K562 (cell line): ENCODE data around the gene CNN3. TPM values are rescaled to one million over a fixed set of nuclear protein-coding genes. Genes with fewer than 3 reads are reported as not detected.

Experiments used
- ATAC-seq: fragments of 200-7000 bp; cut with Tn5 transposase; 3 replicates; pipeline ENCODE4 v1.9.1; 2020; ENCODE audit warnings: moderate library complexity
- BruUV-seq: library from RNA; stranded (reverse); fragments of 400-500 nt; replicated peaks from 2 replicates; lab custom pipeline; 2021; lab: Mats Ljungman, UMichigan
- CTCF ChIA-PET: fragments of 300-600 bp; formaldehyde crosslinking; extraction: SDS; loops from one replicate; lab custom pipeline; 2021; ENCODE audit warnings: low intra/inter-chr PET ratio; lab: Yijun Ruan, JAX
- POLR2A ChIA-PET: fragments of 300-600, 350-650 bp; sonication (Branson Sonifier 250); formaldehyde crosslinking; extraction: SDS; loops from one replicate; lab custom pipeline; 2021; ENCODE audit warnings: antibody characterized with exemption, inconsistent platforms; lab: Yijun Ruan, JAX
- DNase-seq, 4 experiments: peaks; one replicate each; pipeline versions ENCODE4 v3.0.0 to v3.0.0-alpha.2; 2011 to 2018; ENCODE audit warnings: low spot score in 3 of 4, mixed read lengths in 3 of 4; ENCODE audit errors: extremely low read depth in 1 of 4
- FAIRE-seq: peaks from 2 replicates; lab custom pipeline; 2011; peaks lifted over from hg19 to GRCh38; lab: Jason Lieb, UNC
- H2AFZ ChIP-seq: 2 replicates; pipeline ENCODE4 v1.6.0; 2011; ENCODE audit warnings: low read depth, low read length, control low read depth, inconsistent platforms
- H3K27ac ChIP-seq: fragments of 200-600 bp; 3 replicates; pipeline ENCODE4 v1.8.0; 2011; ENCODE audit warnings: low read depth, mild to moderate bottlenecking, control low read depth, inconsistent platforms, low read length, moderate library complexity, mixed read lengths; ENCODE audit errors: extremely low read depth
- H3K27me3 ChIP-seq, 2 experiments: fragments of 300-600 bp in 1 of 2; 2 replicates in 1 of 2; 3 replicates in 1 of 2; pipeline versions ENCODE4 v1.6.0 to v1.8.0; 2011; ENCODE audit warnings: inconsistent platforms in 2 of 2, low read length in 2 of 2, mild to moderate bottlenecking in 1 of 2, mixed read lengths in 1 of 2, moderate library complexity in 1 of 2; ENCODE audit not compliant: control insufficient read depth in 2 of 2, insufficient read depth in 2 of 2
- H3K36me3 ChIP-seq: fragments of 300-600 bp; 3 replicates; pipeline ENCODE4 v1.8.0; 2011; ENCODE audit warnings: mild to moderate bottlenecking, low read length, inconsistent platforms; ENCODE audit not compliant: control insufficient read depth, insufficient read depth
- H3K4me1 ChIP-seq, 2 experiments: fragments of 200-600 bp in 1 of 2; replicated peaks in 1 of 2; 2 replicates in 1 of 2; 3 replicates in 1 of 2; pipeline versions ENCODE4 v1.5.1 to v1.8.0; 2011; ENCODE audit warnings: inconsistent platforms in 2 of 2, low read length in 2 of 2, mild to moderate bottlenecking in 1 of 2, mixed read lengths in 1 of 2, moderate library complexity in 1 of 2; ENCODE audit not compliant: control insufficient read depth in 2 of 2, insufficient read depth in 2 of 2
- H3K4me2 ChIP-seq: 2 replicates; pipeline ENCODE4 v1.6.1; 2011; ENCODE audit warnings: low read length, control low read depth, inconsistent platforms, mixed read lengths; ENCODE audit not compliant: insufficient read depth
- H3K4me3 ChIP-seq: fragments of 200-600 bp; sonication (generic), shearing (Covaris generic); 2 replicates; pipeline ENCODE4 v1.5.1; 2016; ENCODE audit warnings: control low read depth, inconsistent platforms
- H3K79me2 ChIP-seq: fragments of 200-600 bp; 3 replicates; pipeline ENCODE4 v1.8.0; 2011; ENCODE audit warnings: low read length, inconsistent platforms; ENCODE audit not compliant: control insufficient read depth, insufficient read depth
- H3K9ac ChIP-seq, 2 experiments: 2 replicates each; pipeline versions ENCODE4 v1.6.0 to v1.6.1; 2011; ENCODE audit warnings: low read depth in 2 of 2, low read length in 2 of 2, control low read depth in 1 of 2, inconsistent platforms in 1 of 2, mild to moderate bottlenecking in 1 of 2, mixed read lengths in 1 of 2; ENCODE audit not compliant: insufficient read depth in 1 of 2
- H3K9me1 ChIP-seq: one replicate; pipeline ENCODE4 v1.6.0; 2011; ENCODE audit warnings: inconsistent platforms, mild to moderate bottlenecking, low read length, moderate library complexity; ENCODE audit not compliant: control insufficient read depth, insufficient read depth
- H3K9me3 ChIP-seq: replicated peaks from 2 replicates; pipeline ENCODE4 v1.5.1; 2011; ENCODE audit warnings: low read depth, low read length, inconsistent platforms; ENCODE audit not compliant: control insufficient read depth, insufficient read depth
- H4K20me1 ChIP-seq: replicated peaks from 2 replicates; pipeline ENCODE4 v1.6.1; 2011; ENCODE audit warnings: low read length, inconsistent platforms, mixed read lengths; ENCODE audit not compliant: control insufficient read depth, insufficient read depth
- AFF1 ChIP-seq, 2 experiments: fragments of 450-650 bp; IDR thresholded peaks; 2 replicates each; pipeline ENCODE4 v1.6.1; 2018; ENCODE audit warnings: mild to moderate bottlenecking in 2 of 2, low read depth in 1 of 2; ENCODE audit not compliant: partially characterized antibody in 2 of 2
- ASH1L ChIP-seq: fragments of 450-650 bp; IDR thresholded peaks from 2 replicates; pipeline ENCODE4 v1.6.1; 2018; ENCODE audit warnings: borderline replicate concordance, mild to moderate bottlenecking, low read depth; ENCODE audit not compliant: partially characterized antibody
- FOXA3 ChIP-seq, 2 experiments: fragments of 450-650 bp in 1 of 2; sonication (generic) in 1 of 2; formaldehyde crosslinking; IDR thresholded peaks in 1 of 2; conservative IDR thresholded peaks in 1 of 2; 2 replicates each; pipeline versions ENCODE4 v1.4.0 to v1.8.0; 2020 to 2022; ENCODE audit warnings: mild to moderate bottlenecking in 2 of 2, missing genetic modification reagents in 1 of 2
- GABPB1 ChIP-seq: sonication (generic); formaldehyde crosslinking; IDR thresholded peaks from 2 replicates; pipeline ENCODE4 v1.8.0; 2022; ENCODE audit warnings: mild to moderate bottlenecking, missing genetic modification reagents
- JUND ChIP-seq, 2 experiments: IDR thresholded peaks; 2 replicates in 1 of 2; 3 replicates in 1 of 2; pipeline ENCODE4 v1.6.1; 2011; ENCODE audit warnings: borderline replicate concordance in 2 of 2, low read depth in 2 of 2, low read length in 2 of 2, improper control_type of control experiment in 1 of 2, missing biosample characterization in 1 of 2, missing genetic modification characterization in 1 of 2, missing genetic modification reagents in 1 of 2
- LEF1 ChIP-seq: fragments of 450-650 bp; IDR thresholded peaks from 2 replicates; pipeline ENCODE4 v1.6.1; 2016; ENCODE audit warnings: mild to moderate bottlenecking
- MBD2 ChIP-seq: sonication (generic); IDR thresholded peaks from 2 replicates; pipeline ENCODE4 v1.6.1; 2016; ENCODE audit warnings: low read depth, borderline replicate concordance
- MED1 ChIP-seq: sonication (generic); formaldehyde crosslinking; IDR thresholded peaks from 2 replicates; pipeline ENCODE4 v1.8.1; 2023; ENCODE audit warnings: missing genetic modification reagents, borderline replicate concordance
- NELFE ChIP-seq: IDR thresholded peaks from 2 replicates; pipeline ENCODE4 v1.6.1; 2011; ENCODE audit warnings: mild to moderate bottlenecking; ENCODE audit not compliant: insufficient read depth, insufficient read length
- NFIC ChIP-seq: fragments of 450-650 bp; IDR thresholded peaks from 2 replicates; pipeline ENCODE4 v1.6.1; 2017; ENCODE audit warnings: mild to moderate bottlenecking, inconsistent platforms
- PRMT5 ChIP-seq: sonication (generic); formaldehyde crosslinking; IDR thresholded peaks from 2 replicates; pipeline ENCODE4 v1.5.0; 2020; ENCODE audit warnings: missing genetic modification reagents
- PURB ChIP-seq: sonication (generic); formaldehyde crosslinking; IDR thresholded peaks from 2 replicates; pipeline ENCODE4 v1.9.0; 2021; ENCODE audit warnings: low read depth, mild to moderate bottlenecking, missing genetic modification reagents
- SIX5 ChIP-seq, 2 experiments: IDR thresholded peaks; 2 replicates each; pipeline ENCODE4 v1.6.1; 2011; ENCODE audit warnings: low read length in 2 of 2, borderline replicate concordance in 1 of 2, low read depth in 1 of 2, mild to moderate bottlenecking in 1 of 2, moderate library complexity in 1 of 2; ENCODE audit not compliant: insufficient read depth in 1 of 2
- TARDBP ChIP-seq: fragments of 450-650 bp; IDR thresholded peaks from 2 replicates; pipeline ENCODE4 v1.6.1; 2016
- ZNF75A ChIP-seq: fragments of 450-650 bp; formaldehyde crosslinking; IDR thresholded peaks from 2 replicates; pipeline ENCODE4 v1.4.0; 2020; ENCODE audit warnings: mild to moderate bottlenecking
- WGBS: fragments of 100-300 bp; shearing (Covaris generic); methylation state at CpG from one replicate; pipeline ENCODE4 v1.1.6; 2016; ENCODE audit warnings: low coverage, mixed read lengths; ENCODE audit not compliant: insufficient coverage; ENCODE audit errors: missing lambda C conversion rate; 5-methylcytosine and 5-hydroxymethylcytosine counted together
- in situ Hi-C: fragments of 300-500 bp; cut with MboI; formaldehyde crosslinking; loops from 4 replicates; pipeline ENCODE4 v1.15.0; 2018; ENCODE audit warnings: inconsistent platforms, mixed read lengths
- intact Hi-C: fragments of 100-400 bp; cut with micrococcal nuclease; formaldehyde crosslinking; loops from 2 replicates; pipeline ENCODE4 v1.14.2; 2022
- polyA plus RNA-seq, 8 experiments: library from polyadenylated mRNA; depleted of rRNA in 4 of 8; stranded (reverse) in 5 of 8; unstranded in 3 of 8; fragments of >200 nt; fragmentation: Nextera tagmentation in 2 of 8; fragmentation: Illumina TruSeq in 1 of 8; extraction: Ambion mirVana in 2 of 8; extraction: Trizol in 1 of 8; gene quantifications; 2 replicates each; pipeline versions ENCODE4 v1.2.1 to v1.2.3, GENCODE V29; 2011 to 2014; ENCODE audit warnings: inconsistent platforms in 1 of 8, missing spikeins in 1 of 8
- total RNA-seq, 7 experiments: library from RNA; depleted of rRNA in 6 of 7; stranded (reverse); fragments of >200 nt in 6 of 7; fragmentation: Illumina TruSeq in 2 of 7; extraction: Trizol in 2 of 7; gene quantifications; 2 replicates each; pipeline versions ENCODE4 v1.2.1 to v1.2.3, GENCODE V29; 2011 to 2021; ENCODE audit warnings: low replicate concordance in 1 of 7

Gene CNN3
- total and polyA plus RNA-seq, 9 of the 15 experiments (the other 6 are each of a cell fraction or from before 2014, with no cell fraction given): 0.06 to 0.62 (median 0.18) TPM; not detected in 4

- no peaks in the 10 kb centered on the region for H3K4me1 ChIP-seq
- 2% methylated on average over 4 of the region's 4 CpGs for WGBS
- intact Hi-C loops (no loop called here), in situ Hi-C loops (no loop called here)
- FAIRE-seq (no peak), ATAC-seq (no peak), DNase-seq (no peak)
- H3K36me3 ChIP-seq: no peaks in the 10 kb centered on the region
- H2AFZ ChIP-seq: no peak overlapping the region
- no peak overlapping the region for H3K9ac ChIP-seq
- H3K79me2 ChIP-seq: no peaks in the 10 kb centered on the region
- ChIA-PET POLR2A (interaction anchor here (0.6 kb wide), 1 partner anchor 62 kb away, joined by 4 read pairs; no protein-coding TSS in a partner anchor), CTCF (no interaction called here)
- no peak overlapping the region for H3K27ac ChIP-seq
- H3K27me3 ChIP-seq: peaks cover 23 to 45% of the 10 kb centered on the region in 2 experiments
- BruUV-seq: no TSS peak
- H3K4me2 ChIP-seq: no peak overlapping the region
- no peak overlapping the region for H3K4me3 ChIP-seq
- H3K9me3 ChIP-seq: no peaks in the 10 kb centered on the region
- H3K9me1 ChIP-seq: no peaks in the 10 kb centered on the region
- H4K20me1 ChIP-seq: no peaks in the 10 kb centered on the region
- TF ChIP-seq MED1 (CRISPR knock-in tag) (no peak), ASH1L (no peak), SIX5 (IDR thresholded peaks at IDR 0.05; ENCODE audit: borderline replicate concordance in 1 of 2, insufficient read depth in 1 of 2, low read depth in 1 of 2, low read length in 2 of 2) (no peak), NELFE (no peak), AFF1 (IDR thresholded peaks at IDR 0.05; ENCODE audit: low read depth in 1 of 2, partially characterized antibody in 2 of 2) (no peak), TARDBP (no peak), PRMT5 (CRISPR knock-in tag) (no peak), PURB (CRISPR knock-in tag) (no peak), NFIC (no peak), MBD2 (no peak), GABPB1 (CRISPR knock-in tag) (no peak), JUND (IDR thresholded peaks at IDR 0.05; ENCODE audit: borderline replicate concordance, low read depth, low read length) (no peak), JUND (tag; IDR thresholded peaks at IDR 0.05; ENCODE audit: borderline replicate concordance, low read depth, low read length) (no peak), FOXA3 (CRISPR knock-in tag; conservative IDR thresholded peaks at IDR 0.05 in 1 of 2, IDR thresholded peaks at IDR 0.05 in 1 of 2) (no peak), ZNF75A (CRISPR knock-in tag) (no peak), LEF1 (no peak)
These were observed 54.0 kb downstream of the CNN3 start for GRCh38 chr1:94872771-94873495.
